Heart left ventricle (tissue), 13 donors: ENCODE data around the gene OR2M7.

Experiments
- POLR2A ChIP-seq, 2 donors: fragments of 450-650 bp; IDR thresholded peaks; one replicate each; pipeline ENCODE4 v1.6.1; 2017; ENCODE audit warnings: antibody characterized with exemption in 2 of 2, mild to moderate bottlenecking in 2 of 2, moderate library complexity in 2 of 2
- TF ChIP-seq, protein P1 (sequence below), 12 donors: fragments of 200-600 bp; sonication (generic) in 4 of 12; IDR thresholded peaks; one replicate each; pipeline versions ENCODE4 v1.5.0 to v1.8.0; 2018 to 2022; ENCODE audit warnings: antibody characterized with exemption in 12 of 12, mild to moderate bottlenecking in 5 of 12
- donor health status: ischemic (EF 13 %, LVEDD 7.1; RV severe dilation, severe dysfunction).
- donor health status: DM: no; HTN: yes; CAD: no.
- donor health status: DM: no; HTN: no; CAD: no.
- donor health status: ischemic (EF 25% LVEDD 6.9; RV normal size, moderate dysfunction).
- donor health status: ischemic (EF 25% LVEDD 5.7; RV mildly dilated, moderate dysfunction).
- donor health status: ischemic (EF 35%, LVEDD 5.7; RV mildly dilated, moderate dysfunction).
- donor health status: nonischemic (EF 11% LVEDD 7.7; RV severe dilation, severe dysfunction).
- donor health status: DM: yes; HTN: yes; CAD: no.
- donor health status: PGD.
- donor health status: ischemic (EF 29% LVEDD 5.4; RV normal size, mild dysfunction).
- donor health status: nonischemic (EF 23%, LVEDD 6.1; RV moderate dilation, normal function).

DNA sequence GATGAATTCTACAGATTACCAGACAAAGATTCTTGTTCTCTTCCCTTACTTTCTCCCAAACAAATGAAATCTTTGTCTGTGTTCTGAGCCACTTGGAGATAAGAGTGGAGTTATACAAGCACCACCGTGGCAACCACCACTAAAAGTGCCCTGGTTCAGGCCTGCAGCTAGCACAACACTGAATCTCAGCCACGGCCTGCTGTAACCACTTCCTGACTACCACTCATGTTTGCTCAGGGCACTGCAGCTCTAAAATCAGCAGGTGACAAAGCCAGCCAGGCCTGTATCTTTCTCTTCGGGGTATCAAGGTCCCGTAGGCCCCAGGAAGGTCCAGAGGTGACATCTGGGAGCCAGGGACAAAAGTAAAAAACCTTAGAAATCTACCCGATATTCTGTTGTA is 48.0 kb upstream of the OR2M7 start:
- TF ChIP-seq, protein P1, sequence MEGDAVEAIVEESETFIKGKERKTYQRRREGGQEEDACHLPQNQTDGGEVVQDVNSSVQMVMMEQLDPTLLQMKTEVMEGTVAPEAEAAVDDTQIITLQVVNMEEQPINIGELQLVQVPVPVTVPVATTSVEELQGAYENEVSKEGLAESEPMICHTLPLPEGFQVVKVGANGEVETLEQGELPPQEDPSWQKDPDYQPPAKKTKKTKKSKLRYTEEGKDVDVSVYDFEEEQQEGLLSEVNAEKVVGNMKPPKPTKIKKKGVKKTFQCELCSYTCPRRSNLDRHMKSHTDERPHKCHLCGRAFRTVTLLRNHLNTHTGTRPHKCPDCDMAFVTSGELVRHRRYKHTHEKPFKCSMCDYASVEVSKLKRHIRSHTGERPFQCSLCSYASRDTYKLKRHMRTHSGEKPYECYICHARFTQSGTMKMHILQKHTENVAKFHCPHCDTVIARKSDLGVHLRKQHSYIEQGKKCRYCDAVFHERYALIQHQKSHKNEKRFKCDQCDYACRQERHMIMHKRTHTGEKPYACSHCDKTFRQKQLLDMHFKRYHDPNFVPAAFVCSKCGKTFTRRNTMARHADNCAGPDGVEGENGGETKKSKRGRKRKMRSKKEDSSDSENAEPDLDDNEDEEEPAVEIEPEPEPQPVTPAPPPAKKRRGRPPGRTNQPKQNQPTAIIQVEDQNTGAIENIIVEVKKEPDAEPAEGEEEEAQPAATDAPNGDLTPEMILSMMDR (IDR thresholded peaks at IDR 0.05), result no peak
- TF ChIP-seq POLR2A (IDR thresholded peaks at IDR 0.05), result no peak
